Right lobe of liver (tissue), 6 donors: ENCODE measurements around the gene WNT5B. TPM values are rescaled to one million over a fixed set of nuclear protein-coding genes. Genes with fewer than 3 reads are reported as not detected.

ENCODE experiments used
- ATAC-seq, 4 donors: fragments of 200-7000 bp; cut with Tn5 transposase; one replicate each; pipeline ENCODE4 v1.9.1; 2020; ENCODE audit warnings: mild to moderate bottlenecking in 4 of 4, moderate library complexity in 4 of 4
- DNase-seq, 3 donors: peaks; one replicate each; pipeline ENCODE4 v3.0.0-alpha.2; 2020
- H3K27ac ChIP-seq, 3 donors: fragments of 200-600 bp; one replicate each; pipeline ENCODE4 v1.8.0; 2022
- H3K27me3 ChIP-seq, 2 donors: fragments of 200-600 bp; one replicate each; pipeline ENCODE4 v1.8.0; 2022
- H3K36me3 ChIP-seq, 4 donors: fragments of 200-600 bp; sonication (generic) in 1 of 4; one replicate each; pipeline versions ENCODE4 v1.5.1 to v1.8.0; 2017 to 2022; ENCODE audit warnings: control low read depth in 1 of 4
- H3K4me1 ChIP-seq, 4 donors: fragments of 200-600 bp; sonication (generic) in 1 of 4; one replicate each; pipeline versions ENCODE4 v1.5.1 to v1.8.0; 2017 to 2022; ENCODE audit warnings: control low read depth in 1 of 4
- H3K4me3 ChIP-seq, 3 donors: fragments of 200-600 bp; one replicate each; pipeline ENCODE4 v1.8.0; 2022
- H3K9me3 ChIP-seq, 4 donors: fragments of 200-600 bp; sonication (generic) in 1 of 4; one replicate each; pipeline versions ENCODE4 v1.5.1 to v1.8.0; 2017 to 2022; ENCODE audit warnings: control low read depth in 1 of 4
- CTCF ChIP-seq, 4 donors: fragments of 200-600 bp in 3 of 4; fragments of 450-650 bp in 1 of 4; IDR thresholded peaks; one replicate each; pipeline versions ENCODE4 v1.5.1 to v1.8.0; 2016 to 2022; ENCODE audit warnings: antibody characterized with exemption in 4 of 4, mild to moderate bottlenecking in 2 of 4
- POLR2A ChIP-seq: fragments of 450-650 bp; IDR thresholded peaks from one replicate; pipeline ENCODE4 v1.6.1; 2017; ENCODE audit warnings: antibody characterized with exemption, mild to moderate bottlenecking
- WGBS: methylation state at CpG from one replicate; pipeline ENCODE4 v1.1.6; 2018; ENCODE audit warnings: low coverage, low lambda C conversion rate; ENCODE audit not compliant: insufficient coverage; ENCODE audit errors: missing lambda C conversion rate; 5-methylcytosine and 5-hydroxymethylcytosine counted together
- intact Hi-C, 2 donors: fragments of 100-400 bp; cut with DNase I; formaldehyde crosslinking; loops; one replicate each; pipeline versions ENCODE4 v1.11.2 to v1.14.1; 2022
- total RNA-seq, 6 experiments: library from RNA; depleted of rRNA in 2 of 6; stranded (reverse); fragments of >200 nt in 2 of 6; fragmentation: NEBNext Ultra II Directional in 3 of 6; extraction: Animal tissue kit (Norgen Biotek cat#: 25700) in 3 of 6; gene quantifications; one replicate each; pipeline versions ENCODE4 v1.1.0 to v1.2.4, GENCODE V29; 2016 to 2023
- donor health status: DM: no; HTN: yes; CAD: no.
- donor health status: DM: no; HTN: no; CAD: no.
- donor health status: DM: no; HTN: no; CAD: no.
- donor health status: DM: no; HTN: yes; CAD: no.
- donor health status: DM: no; HTN: yes; CAD: no.

The WNT5B gene
- total RNA-seq, 6 experiments from 2014 or later = 0.43 to 8.1 (median 1.5) TPM

- Histone ChIP-seq H3K4me3 (no peak overlapping the region), H3K27me3 (no peaks in the 10 kb centered on the region), H3K27ac (no peak overlapping the region), H3K9me3 (no peaks in the 10 kb centered on the region), H3K36me3 (no peaks in the 10 kb centered on the region), H3K4me1 (peaks cover 0 to 34% (median 4%) of the 10 kb centered on the region in 4 donors)
- WGBS = 41% methylated on average over 3 of the region's 3 CpGs
- no peak for TF ChIP-seq CTCF (IDR thresholded peaks at IDR 0.05)
- TF ChIP-seq POLR2A = no peak
- ATAC-seq (no peak), DNase-seq (no peak)
- intact Hi-C loops = no loop called here
Observed at GRCh38 chr12:1604464-1604863, 24.6 kb upstream of the WNT5B start.

GRCh38 chr12:1605129-1606020 lies 23.7 kb upstream of the WNT5B start:
- TF ChIP-seq POLR2A = no peak
- TF ChIP-seq CTCF (IDR thresholded peaks at IDR 0.05) = peak; percentile 75 to 84 (median 76)
- WGBS = 2% methylated on average over 16 of the region's 22 CpGs
- Histone ChIP-seq H3K27me3 (no peaks in the 10 kb centered on the region), H3K27ac (peak overlapping the region; percentile 90 to 94 (median 94)), H3K9me3 (no peaks in the 10 kb centered on the region), H3K4me1 (peaks cover 0 to 42% (median 4%) of the 10 kb centered on the region in 4 donors), H3K4me3 (peak overlapping the region; percentile 36 to 56 (median 40)), H3K36me3 (no peaks in the 10 kb centered on the region)
- intact Hi-C loops = no loop called here
- DNase-seq (peak; percentile 62 to 81 (median 73)), ATAC-seq (peak; percentile 75 to 84 (median 78))

DNA sequence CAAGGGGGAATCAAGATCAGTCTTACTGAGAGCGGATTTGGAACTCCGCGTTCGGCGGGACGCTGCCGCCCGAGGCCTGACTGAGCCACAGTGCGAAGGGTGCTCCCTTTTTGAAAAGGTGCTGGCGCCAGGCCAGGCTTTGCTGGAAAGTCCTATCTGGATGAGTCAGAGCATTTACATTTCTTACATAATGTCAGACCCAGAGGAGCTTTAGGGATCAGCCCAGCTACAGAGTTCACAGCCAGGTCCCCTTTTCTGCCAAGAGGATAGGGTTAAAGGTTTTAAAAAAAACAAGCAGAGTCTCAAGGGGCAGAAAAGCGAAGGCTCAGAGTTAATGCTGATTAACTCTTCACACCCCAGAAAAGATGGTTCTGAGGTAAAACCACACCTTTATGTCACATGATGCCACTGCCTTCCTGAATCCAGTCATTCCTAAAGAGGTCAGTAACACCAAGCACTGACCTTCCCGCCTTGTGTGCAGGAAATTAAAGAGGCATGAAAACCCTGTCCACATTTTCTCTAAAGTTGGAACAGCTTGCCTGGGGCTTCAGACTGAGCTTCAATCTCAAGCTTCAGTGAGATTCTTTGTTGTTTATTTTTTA lies 22.9 kb upstream of the WNT5B start:
- intact Hi-C loops = no loop called here
- Histone ChIP-seq H3K4me1 (peaks cover 0 to 49% (median 4%) of the 10 kb centered on the region in 4 donors), H3K4me3 (peak overlapping the region; percentile 36 to 56 (median 40)), H3K9me3 (no peaks in the 10 kb centered on the region), H3K27me3 (no peaks in the 10 kb centered on the region), H3K36me3 (no peaks in the 10 kb centered on the region), H3K27ac (peak overlapping the region; percentile 90 to 94 (median 94))
- WGBS = under 1% methylated on average over 11 of the region's 12 CpGs
- DNase-seq = peak; percentile 95 to 96 (median 96)
- no peak for TF ChIP-seq CTCF (IDR thresholded peaks at IDR 0.05)
- peak; percentile 84 for TF ChIP-seq POLR2A
- ATAC-seq = peak; percentile 62 to 83 (median 73)

DNA sequence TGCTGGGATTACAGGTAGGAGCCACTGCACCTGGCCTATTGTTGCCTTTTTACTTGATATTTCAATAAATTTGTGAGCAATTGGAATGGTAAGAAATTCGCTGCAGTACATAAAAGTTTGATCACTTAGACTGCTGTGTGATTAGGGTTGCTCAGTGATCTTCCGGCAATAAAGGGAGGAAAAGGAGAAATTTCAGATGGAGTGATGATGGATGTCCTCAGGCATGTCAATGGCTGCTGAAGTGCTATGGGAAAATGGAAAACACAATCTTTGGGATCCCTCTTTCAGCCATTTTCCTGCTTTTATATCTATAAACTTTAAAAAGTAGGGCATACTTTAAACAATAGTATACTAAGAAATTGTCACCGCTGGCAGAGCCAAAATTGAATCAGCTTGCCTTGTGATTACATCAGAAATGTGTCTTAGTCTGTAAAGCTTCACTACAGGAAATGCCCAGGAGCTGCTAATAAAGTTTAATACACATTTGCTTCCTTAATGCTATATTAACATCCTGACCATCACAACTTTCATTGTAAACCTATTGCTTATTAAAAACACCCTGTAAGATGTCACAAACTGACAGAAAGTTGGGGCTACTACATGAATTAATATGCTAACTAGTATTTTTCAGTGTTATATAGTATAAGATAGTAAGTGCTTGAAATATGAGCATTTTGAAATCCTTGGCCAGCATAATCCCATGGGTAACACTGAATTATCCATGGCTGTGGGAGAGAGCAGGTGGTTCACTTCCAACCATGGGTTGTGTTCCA lies 20.9 kb upstream of the WNT5B start:
- H3K4me1 ChIP-seq = peaks cover 0 to 61% (median 4%) of the 10 kb centered on the region in 4 donors
- ATAC-seq (no peak), DNase-seq (no peak)
- intact Hi-C loops = no loop called here
- TF ChIP-seq POLR2A (no peak), CTCF (IDR thresholded peaks at IDR 0.05) (no peak)
- peak overlapping the region in 2 of 3 donors; percentile 34 to 75 for H3K27ac ChIP-seq
- no peaks in the 10 kb centered on the region for H3K9me3 ChIP-seq
- H3K4me3 ChIP-seq = no peak overlapping the region
- no peaks in the 10 kb centered on the region for H3K36me3 ChIP-seq
- WGBS = 77% methylated on average over 3 of the region's 3 CpGs
- H3K27me3 ChIP-seq = no peaks in the 10 kb centered on the region
